Measurements from ENCODE around the gene PPM1H. TPM values are rescaled to one million over a fixed set of nuclear protein-coding genes. Genes with fewer than 3 reads are reported as not detected.

Gene PPM1H
- total and polyA plus RNA-seq, 2 of the 8 experiments (the other 6 are each of a cell fraction or from before 2014, with no cell fraction given): 16.4 to 36.1 TPM

DNA sequence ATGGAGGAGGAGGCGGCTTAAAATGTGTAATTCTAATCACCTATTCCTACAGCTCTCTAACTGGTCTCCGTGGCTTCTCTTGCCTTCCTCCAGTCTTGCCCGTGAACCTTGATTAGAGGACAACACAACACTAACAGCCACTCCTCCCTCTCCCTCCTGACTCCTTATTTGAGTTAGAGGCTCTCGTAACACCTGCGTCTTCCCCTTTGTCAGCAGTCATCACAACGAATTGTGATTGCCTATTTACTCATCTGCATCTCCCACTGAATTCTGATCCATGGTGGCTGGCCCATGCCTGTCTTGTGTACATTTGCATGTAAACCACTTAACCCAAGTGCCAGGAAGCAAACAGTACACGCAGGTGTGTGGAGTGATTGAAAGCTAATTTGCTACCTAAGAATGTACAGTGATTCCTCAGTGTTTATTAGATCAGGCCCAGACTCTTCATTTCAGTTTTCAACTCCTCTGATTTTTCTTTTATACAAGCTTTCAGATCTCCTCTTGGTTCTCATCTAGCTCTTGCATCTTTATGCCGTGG lies 313.8 kb downstream of the PPM1H start:
- Histone ChIP-seq H4K91ac (replicated peaks; ENCODE audit: insufficient read length, low read length) (no peak overlapping the region), H4K5ac (ENCODE audit: insufficient read length, low read depth, low read length) (no peak overlapping the region), H3K4me3 (ENCODE audit: extremely low read depth in 1 of 4, insufficient read depth in 2 of 4, low read depth in 3 of 4, low read length in 4 of 4) (no peak overlapping the region), H2BK20ac (ENCODE audit: low read length) (no peak overlapping the region), H3K9ac (replicated peaks in 1 of 4; ENCODE audit: extremely low read depth in 1 of 4, low read depth in 3 of 4, low read length in 3 of 4) (no peak overlapping the region), H3K27me3 (replicated peaks in 1 of 4; ENCODE audit: control insufficient read depth in 3 of 4, extremely low read depth in 1 of 4, insufficient read depth in 3 of 4, low read length in 3 of 4) (no peaks in the 10 kb centered on the region), H2BK120ac (replicated peaks; ENCODE audit: low read depth, low read length) (no peak overlapping the region), H3K18ac (ENCODE audit: extremely low read depth, low read length) (no peak overlapping the region), H2AK5ac (ENCODE audit: low read depth, low read length) (no peak overlapping the region), H4K20me1 (replicated peaks in 1 of 2; ENCODE audit: control insufficient read depth in 1 of 2, insufficient read depth in 2 of 2, low read length in 2 of 2) (no peaks in the 10 kb centered on the region), H3K27ac (ENCODE audit: low read depth, low read length) (no peak overlapping the region), H3K36me3 (ENCODE audit: control insufficient read depth in 2 of 4, insufficient read depth in 4 of 4, low read length in 3 of 4) (no peaks in the 10 kb centered on the region), H3K9me3 (ENCODE audit: insufficient read depth in 2 of 2, low read depth in 1 of 2, low read length in 1 of 2) (no peaks in the 10 kb centered on the region), H2BK5ac (ENCODE audit: low read depth, low read length) (no peak overlapping the region), H3K4me1 (replicated peaks in 1 of 4; ENCODE audit: control insufficient read depth in 3 of 4, insufficient read depth in 4 of 4, low read length in 3 of 4) (peaks cover 0 to 6% (median 0%) of the 10 kb centered on the region in 4 experiments; a peak in 3 of 7 replicates), H3K4ac (replicated peaks; ENCODE audit: insufficient read length, low read depth, low read length) (no peak overlapping the region), H3K79me2 (ENCODE audit: control insufficient read depth in 1 of 2, insufficient read depth in 2 of 2, low read length in 2 of 2) (no peaks in the 10 kb centered on the region), H2AFZ (ENCODE audit: low read length) (no peak overlapping the region), H3K14ac (ENCODE audit: insufficient read length) (no peak overlapping the region), H4K8ac (ENCODE audit: extremely low read depth, insufficient read depth, low read length) (no peak overlapping the region), H3K23ac (ENCODE audit: insufficient read length) (no peak overlapping the region), H3K79me1 (ENCODE audit: low read depth, low read length) (no peaks in the 10 kb centered on the region), H3K23me2 (ENCODE audit: low read depth, low read length) (no peaks in the 10 kb centered on the region), H2BK15ac (ENCODE audit: low read length) (no peak overlapping the region), H3K56ac (replicated peaks; ENCODE audit: insufficient read length, low read depth, low read length) (no peak overlapping the region), H2BK12ac (ENCODE audit: low read depth, low read length) (no peak overlapping the region; the same call in 1 of the 2 replicates), H3K4me2 (ENCODE audit: insufficient read depth in 1 of 2, low read depth in 2 of 2, low read length in 2 of 2) (no peak overlapping the region)
- POLR2A ChIA-PET (ENCODE audit: partially characterized antibody): interaction anchor here (1.3 to 3.3 kb wide), 4 partner anchors 9 to 21 kb away, joined by 4 to 11 read pairs (median 5); no protein-coding TSS in a partner anchor
- TF ChIP-seq BRCA1 (IDR thresholded peaks at IDR 0.05; ENCODE audit: low read depth, low read length) (no peak), HDAC6 (IDR thresholded peaks at IDR 0.05; ENCODE audit: low read depth, low read length) (no peak), TEAD4 (IDR thresholded peaks at IDR 0.05; ENCODE audit: low read depth, low read length) (no peak), GABPA (IDR thresholded peaks at IDR 0.05; ENCODE audit: borderline replicate concordance, insufficient read depth, low read length) (no peak)
- TF ChIP-seq, protein P1, sequence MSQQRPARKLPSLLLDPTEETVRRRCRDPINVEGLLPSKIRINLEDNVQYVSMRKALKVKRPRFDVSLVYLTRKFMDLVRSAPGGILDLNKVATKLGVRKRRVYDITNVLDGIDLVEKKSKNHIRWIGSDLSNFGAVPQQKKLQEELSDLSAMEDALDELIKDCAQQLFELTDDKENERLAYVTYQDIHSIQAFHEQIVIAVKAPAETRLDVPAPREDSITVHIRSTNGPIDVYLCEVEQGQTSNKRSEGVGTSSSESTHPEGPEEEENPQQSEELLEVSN (IDR thresholded peaks at IDR 0.05): no peak
- WGBS, 2 experiments (ENCODE audit: extremely low coverage in 1 of 2, insufficient coverage in 1 of 2, insufficient read length in 1 of 2, insufficient replicate concordance in 2 of 2, low coverage in 1 of 2, low lambda C conversion rate in 2 of 2, missing lambda C conversion rate in 1 of 2): 73% methylated on average over 8 of the region's 8 CpGs; no CpG with 5 or more reads in 1 of the 2 experiments
- DNase-seq (ENCODE audit: low read depth in 1 of 2, low spot score in 2 of 2) (no peak), FAIRE-seq (no peak)
- CTCF ChIA-PET (ENCODE audit: partially characterized antibody): interaction anchor here (0.5 to 1.9 kb wide), 9 partner anchors 11 to 447 kb away, joined by 3 to 8 read pairs (median 4); no protein-coding TSS in a partner anchor
